GM19438 (cell line): Measurements from ENCODE around the gene ACAT2.
"Not testable (repeated sequence)": the region's sequence is repeated elsewhere in the genome, so short reads cannot be mapped to it uniquely, and the experiment has no call there.

ENCODE experiments used
- ATAC-seq: cut with Tn5 transposase; IDR thresholded peaks from one replicate; pipeline ENCODE4 v1.9.1; 2021; ENCODE audit warnings: low read depth; ENCODE audit not compliant: unreplicated experiment

ACAT2 gene

DNA sequence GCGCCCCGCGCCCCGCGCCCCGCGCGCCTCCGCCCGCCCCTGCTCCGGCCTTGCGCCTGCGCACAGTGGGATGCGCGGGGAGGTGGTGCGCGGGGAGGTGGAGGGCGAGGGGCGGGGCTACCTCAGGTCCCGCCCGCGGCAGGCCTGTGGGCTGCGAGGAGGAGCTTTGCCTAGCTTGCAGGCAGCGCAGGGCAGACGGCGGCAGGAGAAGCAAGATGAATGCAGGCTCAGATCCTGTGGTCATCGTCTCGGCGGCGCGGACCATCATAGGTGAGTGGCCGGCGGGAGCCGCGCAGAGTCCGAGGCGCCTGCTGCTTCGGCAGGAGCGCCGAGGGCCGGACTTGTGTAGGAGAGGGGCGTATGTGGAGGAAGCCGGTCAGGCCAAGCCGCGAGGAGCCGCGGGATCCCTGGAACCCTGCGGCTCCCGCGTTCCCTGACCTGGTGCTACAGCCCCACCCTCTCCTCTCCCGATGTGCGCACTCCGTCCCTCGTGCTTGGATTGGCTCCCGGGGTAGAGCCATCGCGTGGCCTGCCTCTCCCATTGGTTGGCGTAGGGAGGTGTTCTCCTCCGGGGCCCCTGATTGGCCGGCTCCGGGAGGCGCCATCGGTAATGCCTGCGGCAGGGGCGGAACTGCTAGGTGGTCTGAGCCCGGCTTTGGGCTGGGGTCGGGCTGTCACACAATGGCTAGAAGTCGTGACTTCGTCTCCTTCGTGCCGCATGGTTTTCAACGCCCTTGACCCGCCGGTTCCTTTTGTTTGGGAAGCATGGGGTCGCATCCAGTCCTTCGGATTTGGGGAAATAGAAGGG, at the start of gene ACAT2:
Gene ACAT2 (plus strand): TSS at position 173 of the 808 bp plus-strand sequence. CDS start 43 bp downstream, at position 216.
- peak; percentile 98 for ATAC-seq

GRCh38 chr6:159712389-159712788, 49.5 kb upstream of the ACAT2 start:
- ATAC-seq, result not testable (repeated sequence)

DNA sequence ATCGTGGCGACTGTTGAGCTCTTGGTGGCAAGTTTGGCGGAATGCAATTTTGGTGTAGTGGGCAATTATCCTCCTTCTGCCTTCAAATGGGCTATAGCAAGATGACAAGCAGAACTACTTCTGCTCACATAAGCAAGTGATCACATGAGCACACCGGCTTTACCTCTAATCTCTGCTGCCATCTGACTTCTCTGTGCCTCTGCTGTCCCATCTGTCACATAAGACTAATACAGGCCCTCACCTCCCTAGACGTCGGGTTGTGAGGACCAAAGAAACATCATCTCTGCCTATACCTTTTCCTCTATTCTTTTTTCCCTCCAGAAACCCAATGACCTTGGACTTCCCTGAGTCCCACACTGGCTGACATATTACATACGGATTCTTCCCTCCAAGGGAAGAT, 47.9 kb upstream of the ACAT2 start:
- no peak for ATAC-seq

DNA sequence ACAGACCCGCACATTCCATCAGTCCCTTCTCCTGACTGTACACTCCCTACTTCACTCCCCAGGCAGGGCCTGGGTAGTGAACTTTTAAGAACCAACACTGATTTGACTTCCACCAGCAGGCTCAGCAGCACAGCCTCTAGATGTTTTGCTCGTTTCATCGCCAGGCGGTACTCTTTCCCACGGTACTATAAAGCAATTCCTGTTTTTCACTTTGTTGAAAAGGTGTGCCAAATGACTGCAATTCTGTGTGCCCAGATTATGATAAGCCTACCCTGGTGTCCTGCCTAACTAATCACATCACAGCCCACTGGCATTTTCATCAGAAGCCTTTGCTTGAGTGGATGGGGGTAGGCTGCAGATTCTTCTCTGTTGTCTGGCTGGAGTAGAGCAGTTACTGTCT, 47.4 kb upstream of the ACAT2 start:
- no peak for ATAC-seq

GRCh38 chr6:159715166-159715565, 46.7 kb upstream of the ACAT2 start:
- no peak for ATAC-seq

GRCh38 chr6:159715605-159716004, 46.2 kb upstream of the ACAT2 start:
- no peak for ATAC-seq

DNA sequence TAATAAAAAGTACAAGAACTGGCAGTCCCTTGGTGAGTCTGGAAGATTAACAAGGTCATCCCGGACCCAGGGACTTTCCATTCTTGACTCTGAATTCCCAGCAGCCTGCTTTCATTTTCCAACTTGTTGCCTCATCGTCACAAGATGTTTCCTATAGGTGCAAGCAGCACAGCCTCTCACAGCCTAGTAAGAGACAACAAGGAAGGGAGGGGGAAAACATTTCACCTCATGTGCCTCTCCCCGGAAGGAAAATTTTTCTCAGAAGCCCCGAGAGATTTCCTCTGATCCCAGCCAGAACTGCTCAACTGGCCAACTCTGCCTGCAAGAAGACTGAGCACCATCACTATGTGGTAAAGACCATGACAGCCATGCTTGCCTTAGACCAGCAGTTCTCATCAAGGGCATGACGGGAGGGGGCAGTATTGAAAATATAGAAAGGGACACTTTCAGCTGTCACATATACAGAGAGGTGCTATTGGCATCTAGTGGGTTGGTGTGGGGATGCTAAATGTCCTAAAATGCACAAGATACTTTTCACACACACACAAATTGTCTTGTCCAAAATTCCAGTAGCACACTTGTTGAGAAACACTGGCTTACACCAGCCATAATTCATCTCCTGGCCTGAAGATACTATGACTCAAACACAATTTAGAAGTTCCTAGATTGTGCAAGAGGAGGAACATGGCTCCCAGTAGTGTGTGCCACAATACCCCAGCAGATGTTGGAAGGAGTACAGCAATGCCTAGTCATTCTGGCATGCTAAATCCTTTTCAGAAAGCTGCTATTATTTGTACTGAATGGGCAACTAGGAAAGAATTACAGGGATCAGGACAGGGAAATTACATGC, 45.4 kb upstream of the ACAT2 start:
- ATAC-seq, result no peak

DNA sequence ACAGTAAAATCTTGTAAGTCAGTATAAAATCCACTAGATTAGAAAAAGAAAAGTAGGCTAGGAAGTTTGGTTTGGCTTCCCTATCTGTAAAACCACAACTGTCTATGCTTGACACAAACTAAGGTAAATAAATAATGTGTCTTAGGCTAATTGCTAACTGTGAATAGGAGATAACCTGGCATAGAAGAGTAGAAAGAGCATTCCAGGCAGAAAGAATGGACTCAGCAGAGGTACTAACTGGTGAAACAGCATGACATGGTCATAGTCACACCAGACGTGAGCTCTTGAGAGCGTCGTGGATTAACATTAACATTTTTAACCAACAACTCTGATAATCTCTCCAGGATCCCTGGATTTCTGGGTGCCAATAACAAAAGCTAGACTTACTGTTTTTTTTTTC, 43.2 kb upstream of the ACAT2 start:
- ATAC-seq, result no peak

- no peak for ATAC-seq
Observed at GRCh38 chr6:159719287-159719686, 42.6 kb upstream of the ACAT2 start.

- no peak for ATAC-seq
Observed at GRCh38 chr6:159720708-159721107, 41.1 kb upstream of the ACAT2 start.

DNA sequence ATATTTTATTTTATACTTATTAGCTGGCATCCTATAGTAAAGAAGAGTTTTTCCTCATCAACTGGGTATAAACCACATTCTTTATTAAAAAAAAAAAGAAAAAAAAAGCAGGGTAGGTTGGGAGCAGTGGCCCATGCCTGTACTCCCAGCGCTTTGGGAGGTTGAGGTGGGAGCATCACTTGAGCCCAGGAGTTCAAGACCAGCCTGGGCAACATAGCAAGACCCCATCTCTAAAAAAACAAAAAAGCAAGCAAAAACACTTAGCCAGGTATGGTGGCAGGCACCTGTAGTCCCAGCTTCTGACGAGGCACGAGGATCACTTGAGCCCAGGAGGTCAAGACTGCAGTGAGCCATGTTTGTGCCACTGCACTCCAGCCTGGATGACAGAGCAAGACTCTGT, 39.9 kb upstream of the ACAT2 start:
- ATAC-seq, result not testable (repeated sequence)

DNA sequence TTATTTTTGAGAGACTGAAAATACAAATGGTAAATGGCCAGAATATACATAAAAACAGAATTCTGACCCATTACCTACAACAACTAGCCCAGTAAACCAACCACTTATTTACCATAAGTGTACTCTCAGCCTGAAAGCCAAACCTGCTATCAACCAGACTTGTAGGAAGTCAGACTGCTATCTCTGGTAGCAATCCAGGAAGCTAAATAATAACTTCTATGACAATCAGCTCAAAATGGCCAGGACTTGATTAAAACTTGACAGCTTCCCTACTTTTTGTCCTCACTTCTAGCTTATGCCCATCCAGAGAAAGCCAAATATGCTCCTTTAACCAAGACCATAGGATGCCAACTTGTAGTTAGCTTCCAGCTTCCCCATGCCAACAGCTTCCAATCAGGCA, 39.2 kb upstream of the ACAT2 start:
- ATAC-seq, result no peak

GRCh38 chr6:159723259-159723658, 38.6 kb upstream of the ACAT2 start:
- ATAC-seq, result no peak

- ATAC-seq, result no peak
Observed at GRCh38 chr6:159724778-159725177, 37.1 kb upstream of the ACAT2 start.

DNA sequence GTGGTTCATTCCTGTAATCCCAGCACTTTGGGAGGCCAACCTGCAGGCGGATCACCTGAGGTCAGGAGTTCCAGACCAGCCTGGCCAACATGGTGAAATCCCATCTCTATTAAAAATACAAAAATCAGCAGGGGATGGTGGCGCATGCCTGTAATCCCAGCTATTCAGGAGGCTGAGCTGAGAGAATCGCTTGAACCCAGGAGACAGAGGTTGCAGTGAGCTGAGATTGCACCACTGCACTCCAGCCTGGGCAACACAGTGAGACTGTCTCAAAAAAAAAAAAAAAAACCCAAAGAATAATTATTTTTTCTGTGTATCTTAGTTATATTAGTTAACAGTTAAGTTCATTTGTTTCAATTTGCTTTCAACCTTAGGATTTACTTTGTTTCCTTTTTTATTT, 36.6 kb upstream of the ACAT2 start:
- not testable (repeated sequence) for ATAC-seq

DNA sequence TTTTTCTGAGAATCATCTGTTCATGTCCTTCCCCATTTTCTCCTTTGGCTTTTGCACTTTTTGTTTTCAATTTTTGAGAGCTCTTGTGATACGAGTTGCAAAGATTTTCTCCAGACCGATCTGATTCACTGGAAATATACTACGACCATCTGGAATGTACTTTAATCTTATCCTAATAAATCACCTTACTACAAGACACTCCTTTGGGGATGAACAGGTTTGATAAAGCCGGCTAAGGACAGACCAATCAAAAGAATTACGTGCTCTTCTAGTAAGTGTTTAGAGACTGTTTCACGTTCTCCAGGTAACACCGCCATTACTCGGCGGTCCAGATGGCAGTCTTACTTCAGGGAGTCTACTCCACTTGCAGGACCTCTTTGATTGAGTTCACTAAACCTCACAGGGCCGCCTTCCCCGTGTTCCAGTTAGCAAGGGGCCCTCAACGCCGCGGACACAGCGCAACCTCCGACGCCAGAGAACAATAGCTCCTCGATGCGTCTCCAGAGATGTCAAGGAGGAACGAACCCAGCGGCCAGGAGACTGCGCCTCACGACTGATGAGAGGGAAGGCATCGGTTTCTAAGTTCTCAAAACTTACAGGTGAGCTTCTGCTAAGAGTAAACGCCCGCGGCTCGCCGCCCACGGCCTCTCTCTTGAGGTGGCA, 35.5 kb upstream of the ACAT2 start:
- ATAC-seq, result peak; percentile 19

DNA sequence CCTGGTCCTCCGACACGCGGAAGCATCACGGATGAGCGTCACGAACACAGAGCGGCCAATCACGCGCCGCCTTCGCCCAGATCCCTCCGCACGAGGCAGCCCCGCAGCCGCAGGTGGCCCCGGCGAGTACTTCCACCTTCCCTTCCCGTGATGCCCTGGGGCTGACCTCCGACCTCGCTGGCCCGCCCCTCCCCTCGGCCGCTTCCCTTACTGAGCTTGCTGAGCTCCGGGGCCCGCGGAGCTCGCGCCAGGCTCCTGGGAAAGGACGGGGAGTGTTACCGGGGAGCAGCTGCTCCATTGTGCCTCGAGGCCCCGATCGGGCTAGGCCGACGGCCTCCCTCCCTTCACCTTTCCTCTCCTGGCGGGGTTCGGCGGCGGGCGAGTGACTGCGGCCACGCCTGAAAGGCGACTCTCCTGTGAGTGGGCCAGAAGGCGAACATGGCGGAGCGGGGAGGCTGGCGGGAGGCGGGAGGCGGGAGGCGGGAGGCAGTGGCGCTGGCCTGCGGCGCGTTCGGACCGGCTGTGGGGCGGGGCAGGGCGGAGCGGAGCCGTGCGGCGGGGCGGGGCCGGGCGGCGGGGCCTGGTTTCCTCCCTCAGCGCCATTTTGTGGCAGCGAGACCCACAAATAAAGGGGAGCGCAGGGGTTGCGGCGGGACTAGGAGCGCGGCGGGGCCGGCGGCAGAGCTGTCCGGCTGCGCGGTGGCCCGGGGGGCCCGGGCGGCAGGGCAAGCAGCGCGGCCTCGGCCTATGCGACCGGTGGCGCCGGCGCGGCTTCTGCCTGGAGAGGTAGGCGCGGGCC, 34.7 kb upstream of the ACAT2 start, which contains the start of gene WTAP:
Gene WTAP (plus strand): TSS at position 589 of the 799 bp plus-strand sequence. CDS start 8,760 bp downstream, outside the sequence.
- ATAC-seq, result peak; percentile 76

DNA sequence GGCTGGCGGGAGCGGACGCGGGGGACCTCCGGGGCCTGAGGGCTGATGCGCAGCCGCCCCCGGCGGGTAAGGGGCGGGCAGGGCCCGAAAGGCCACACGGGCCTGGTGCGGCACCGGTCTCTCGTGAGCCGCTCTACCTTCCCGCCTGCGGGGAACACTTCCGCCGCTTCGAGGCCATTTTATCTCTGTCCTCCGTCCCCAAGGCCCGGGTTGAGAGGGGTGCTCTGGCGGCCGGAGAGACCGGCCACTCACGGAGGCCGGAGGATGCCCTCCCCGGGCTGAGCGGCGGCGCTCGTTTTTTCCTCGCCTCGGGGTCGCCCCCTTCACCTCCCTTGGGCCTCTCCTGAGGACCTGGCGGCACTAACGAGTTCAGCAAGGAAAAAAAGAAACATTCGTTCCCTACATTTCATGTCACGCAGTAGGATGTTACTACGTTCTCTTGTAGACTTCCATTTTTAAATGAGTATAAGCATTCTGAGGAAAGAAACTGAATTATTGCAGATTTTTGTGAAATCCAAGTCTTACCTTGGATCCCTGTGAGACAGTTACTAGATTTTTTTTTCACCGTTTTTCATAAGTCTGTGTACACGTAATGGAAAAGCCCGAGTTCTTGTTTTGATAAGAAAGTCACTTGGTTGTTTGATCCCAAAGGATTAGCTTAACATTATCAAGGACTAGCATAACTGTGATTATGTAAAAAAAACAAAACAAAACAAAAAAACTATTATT, 34.0 kb upstream of the ACAT2 start:
- ATAC-seq, result peak; percentile 23

DNA sequence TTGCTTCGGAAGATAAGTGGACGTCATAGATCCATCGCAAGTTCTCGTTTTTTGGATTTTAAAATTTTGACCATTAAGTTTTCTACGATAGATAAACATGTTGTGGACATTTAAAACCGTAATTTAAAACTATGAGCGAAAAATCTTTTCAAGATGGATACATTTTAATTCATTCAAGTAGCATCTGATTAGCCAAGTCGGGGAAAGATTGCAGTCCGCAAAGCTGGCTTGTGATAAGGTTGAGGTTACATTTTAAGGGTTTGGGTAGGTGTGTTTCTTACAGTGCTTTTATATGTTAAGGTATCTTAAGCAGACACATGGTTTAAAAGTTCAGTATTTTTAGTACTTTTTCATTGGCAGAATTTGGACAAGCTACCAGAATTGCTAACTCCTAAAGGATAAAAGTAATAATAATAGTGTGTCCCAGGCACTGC, 33.3 kb upstream of the ACAT2 start:
- ATAC-seq, result no peak
